8988T (cell line): Measurements from ENCODE around the gene BICC1.
"Not testable (repeated sequence)": the region's sequence is repeated elsewhere in the genome, so short reads cannot be mapped to it uniquely, and the experiment has no call there.

ENCODE experiments used
- DNase-seq: peaks from one replicate; pipeline ENCODE4 v3.0.0; 2011

The BICC1 gene

DNA sequence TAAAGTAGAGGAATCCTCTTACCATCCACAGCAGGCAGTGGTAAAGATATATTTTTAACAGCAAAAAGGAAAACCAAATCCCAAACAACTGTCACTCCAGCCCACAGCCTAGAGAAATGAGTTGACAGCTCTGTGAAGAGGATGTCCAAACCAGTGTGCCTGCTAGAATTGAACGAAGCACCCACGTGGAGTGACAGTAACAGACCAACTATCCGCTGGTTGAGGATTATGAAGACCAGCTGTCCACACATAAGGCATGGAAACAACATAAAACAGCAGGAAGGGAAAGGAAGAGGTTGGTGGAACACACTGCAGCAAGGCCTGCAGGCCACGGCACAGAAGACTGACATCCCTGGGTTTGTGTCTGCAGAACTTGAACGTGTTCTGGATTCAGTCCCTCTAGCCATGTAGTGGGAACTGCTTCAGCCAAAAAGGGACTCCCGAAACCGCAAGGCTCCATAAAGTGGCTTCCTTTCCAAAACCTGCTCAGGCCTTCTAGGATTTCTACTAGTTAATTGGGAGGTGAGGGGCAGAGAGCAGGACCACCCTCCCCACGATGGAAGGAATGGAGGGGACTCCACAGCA, 324.4 kb downstream of the BICC1 start:
- DNase-seq, result no peak

DNA sequence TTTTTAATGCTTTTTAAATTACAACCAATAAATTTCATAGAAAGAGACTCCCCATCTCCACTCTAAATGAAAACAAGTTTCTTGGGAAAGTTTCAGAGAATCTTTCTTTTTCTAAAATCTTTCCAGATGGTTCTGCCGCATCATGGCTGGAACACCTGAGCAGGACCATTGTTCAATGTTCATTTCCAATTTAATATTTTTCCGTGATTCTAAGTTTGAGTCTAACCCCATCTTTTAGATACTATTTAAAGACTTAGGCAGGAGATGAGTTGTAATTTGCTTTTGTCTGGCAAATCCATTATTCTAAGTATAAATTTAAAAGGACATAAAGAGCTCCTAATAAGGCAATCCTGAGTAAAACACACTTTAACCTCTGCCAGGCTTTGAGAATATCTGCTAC, 325.2 kb downstream of the BICC1 start:
- no peak for DNase-seq

GRCh38 chr10:58838561-58839208, 326.0 kb downstream of the BICC1 start:
- DNase-seq, result no peak

DNA sequence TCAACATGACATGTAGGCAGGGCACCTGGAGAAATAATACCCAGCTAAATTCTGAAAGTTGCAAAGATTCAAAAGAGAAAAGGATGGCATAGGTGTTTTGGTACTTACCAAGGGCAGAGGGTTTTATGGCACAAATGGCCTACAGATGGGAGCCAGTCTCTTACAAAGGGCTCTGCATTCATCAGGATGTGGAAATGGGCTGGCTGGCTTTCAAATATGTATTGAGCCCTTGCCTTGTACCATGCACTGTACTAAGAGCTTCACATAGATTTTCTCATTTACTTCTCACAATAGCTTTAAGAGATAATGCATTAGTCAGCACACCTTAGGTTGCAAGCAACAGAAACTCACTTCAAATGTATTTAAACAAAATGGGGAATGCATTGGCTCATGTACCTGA, 327.1 kb downstream of the BICC1 start:
- no peak for DNase-seq

- no peak for DNase-seq
Observed at GRCh38 chr10:58840840-58841435, 328.3 kb downstream of the BICC1 start.

DNA sequence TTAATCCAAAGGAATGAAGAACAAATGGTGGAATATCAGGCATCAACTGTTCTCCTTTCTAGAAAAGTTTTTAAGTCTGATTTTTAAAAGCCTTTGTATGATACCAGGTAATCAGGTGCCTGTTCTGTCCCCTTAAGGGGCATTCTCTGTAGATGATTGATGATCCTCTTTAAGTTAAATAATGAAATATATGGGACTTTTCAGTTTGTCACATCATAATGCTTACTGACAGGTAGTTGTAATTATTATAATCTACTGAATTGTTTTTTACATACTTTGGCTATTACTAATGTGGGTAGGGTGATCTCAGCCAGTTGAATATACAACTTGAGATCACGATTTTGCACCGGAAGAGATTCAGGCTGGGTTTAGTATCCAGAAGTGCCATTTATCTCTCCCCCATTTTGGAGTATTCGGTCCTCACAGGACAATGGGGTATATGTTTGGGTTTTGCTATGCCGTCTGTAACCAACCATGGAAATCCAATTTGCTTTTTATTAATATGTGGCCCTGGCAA, 330.2 kb downstream of the BICC1 start:
- no peak for DNase-seq

DNA sequence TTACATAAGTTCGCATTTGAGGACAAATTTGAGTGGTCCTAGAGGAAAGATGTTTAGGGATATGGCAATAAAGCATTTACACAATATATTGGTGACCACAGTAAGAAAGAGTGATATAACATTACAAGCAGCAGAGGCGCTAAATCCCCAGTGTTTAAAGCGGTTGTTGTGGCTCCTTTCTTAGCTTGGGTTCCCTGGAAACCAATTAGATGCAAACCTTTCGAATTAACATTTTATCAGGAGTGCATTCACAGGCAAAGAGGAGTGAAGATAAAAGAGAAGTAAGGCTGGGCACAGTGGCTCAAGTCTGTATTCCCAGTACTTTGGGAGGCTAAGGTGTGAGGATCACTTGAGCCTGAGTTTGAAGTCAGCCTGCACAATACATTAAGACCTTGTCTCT, 331.1 kb downstream of the BICC1 start:
- no peak for DNase-seq

GRCh38 chr10:58844680-58845079, 332.0 kb downstream of the BICC1 start:
- no peak for DNase-seq

GRCh38 chr10:58846856-58847255, 334.2 kb downstream of the BICC1 start:
- no peak for DNase-seq

DNA sequence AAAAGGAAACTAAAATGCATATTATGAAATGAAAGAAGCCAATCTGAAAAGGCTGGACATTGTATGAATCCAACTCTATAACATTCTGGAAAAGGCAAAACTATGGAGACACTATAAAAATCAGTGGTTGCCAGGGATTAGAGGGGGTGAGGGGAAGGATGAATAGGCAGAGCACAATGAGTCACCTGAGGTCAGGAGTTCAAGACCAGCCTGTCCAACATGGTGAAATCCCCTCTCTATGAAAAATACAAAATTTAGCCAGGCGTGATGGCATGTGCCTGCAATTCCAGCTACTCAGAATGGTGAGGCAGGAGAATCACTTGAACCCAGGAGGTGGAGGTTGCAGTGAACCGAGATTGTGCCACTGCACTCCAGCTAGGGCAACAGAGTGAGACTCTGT, 338.9 kb downstream of the BICC1 start:
- DNase-seq, result no peak

DNA sequence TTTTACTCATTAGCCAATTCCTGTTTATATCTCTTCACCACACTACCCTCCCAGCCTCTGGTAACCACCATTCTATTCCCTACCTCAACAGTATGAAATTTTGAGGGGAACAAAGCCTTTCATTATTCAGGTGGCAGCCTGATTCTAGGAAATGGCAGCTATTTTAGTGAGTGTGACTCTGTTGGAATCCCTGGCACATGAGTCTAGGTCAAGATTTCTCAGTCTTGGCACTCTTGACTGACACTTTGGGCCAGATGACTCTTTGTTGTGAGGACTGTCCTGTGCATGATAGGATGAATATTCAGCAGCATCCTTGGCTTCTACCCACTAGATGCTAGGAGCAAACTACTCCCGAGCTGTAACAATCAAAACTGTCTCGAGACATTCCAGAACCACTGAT, 341.0 kb downstream of the BICC1 start:
- DNase-seq, result no peak

- no peak for DNase-seq
Observed at GRCh38 chr10:58854811-58855210, 342.1 kb downstream of the BICC1 start.

- DNase-seq, result peak; percentile 31
Observed at GRCh38 chr10:58856508-58857240, 344.0 kb downstream of the BICC1 start.

DNA sequence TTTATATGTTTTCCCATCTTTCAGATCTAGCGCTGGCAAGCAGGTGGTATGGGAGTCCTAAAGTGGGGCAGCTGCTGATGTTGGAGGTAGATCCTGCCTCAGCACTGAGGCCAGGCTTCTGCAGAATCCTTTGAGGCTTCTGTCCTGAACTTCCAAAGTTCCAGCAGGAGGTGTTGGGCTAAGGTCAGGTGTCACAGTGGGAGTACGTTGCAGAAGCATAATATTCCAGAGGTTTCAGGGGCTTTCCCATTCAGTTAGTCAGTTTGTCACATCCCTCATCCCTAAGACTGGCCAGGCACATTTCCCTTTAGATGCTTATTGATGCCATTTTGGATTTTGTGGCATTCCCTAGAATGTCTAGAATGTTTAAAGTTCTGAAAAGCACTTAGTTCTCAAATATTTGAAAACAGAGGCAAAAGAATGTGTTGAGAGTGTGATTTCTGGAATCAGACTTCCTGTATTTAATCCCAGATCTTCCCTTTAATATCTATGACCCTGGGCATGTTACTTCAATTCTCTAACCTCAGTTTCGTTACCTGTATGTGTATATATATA, 344.7 kb downstream of the BICC1 start:
- no peak for DNase-seq

DNA sequence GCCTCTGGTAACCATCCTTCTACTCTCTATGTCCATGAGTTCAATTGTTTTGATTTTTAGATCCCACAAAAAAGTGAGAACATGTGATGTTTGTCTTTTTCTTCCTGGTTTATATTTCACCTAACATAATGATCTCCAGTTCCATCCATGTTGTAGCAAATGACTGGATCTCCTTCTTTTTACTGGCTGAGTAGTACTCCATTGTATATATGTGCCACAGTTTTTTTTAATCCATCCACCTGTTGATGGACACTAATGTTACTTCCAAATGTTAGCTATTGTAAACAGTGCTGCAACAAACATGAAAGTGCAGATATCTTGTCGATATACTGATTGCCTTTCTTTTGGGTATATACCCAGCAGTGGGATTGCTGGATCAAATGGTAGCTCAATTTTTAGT, 345.5 kb downstream of the BICC1 start:
- DNase-seq, result not testable (repeated sequence)

GRCh38 chr10:58859526-58859925, 346.9 kb downstream of the BICC1 start:
- no peak for DNase-seq

DNA sequence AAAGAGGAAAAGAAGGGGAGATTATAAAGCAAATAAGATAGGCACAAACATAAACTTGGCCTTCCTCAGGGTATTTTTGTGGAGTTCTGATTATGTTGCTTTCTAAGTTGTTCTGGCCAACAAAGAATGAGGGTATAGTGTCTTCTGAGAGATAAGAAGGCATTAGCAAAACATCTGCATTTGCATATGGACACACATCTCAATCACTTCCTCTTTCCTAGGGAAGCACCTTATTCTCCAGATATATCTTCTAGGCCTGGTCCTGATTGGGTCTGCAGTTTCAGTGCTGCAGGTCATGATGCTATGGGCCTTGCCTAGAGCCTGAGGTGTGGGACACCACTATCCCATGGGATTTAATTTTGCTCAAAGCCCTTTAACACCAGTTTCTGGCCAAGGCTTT, 355.0 kb downstream of the BICC1 start:
- DNase-seq, result no peak

DNA sequence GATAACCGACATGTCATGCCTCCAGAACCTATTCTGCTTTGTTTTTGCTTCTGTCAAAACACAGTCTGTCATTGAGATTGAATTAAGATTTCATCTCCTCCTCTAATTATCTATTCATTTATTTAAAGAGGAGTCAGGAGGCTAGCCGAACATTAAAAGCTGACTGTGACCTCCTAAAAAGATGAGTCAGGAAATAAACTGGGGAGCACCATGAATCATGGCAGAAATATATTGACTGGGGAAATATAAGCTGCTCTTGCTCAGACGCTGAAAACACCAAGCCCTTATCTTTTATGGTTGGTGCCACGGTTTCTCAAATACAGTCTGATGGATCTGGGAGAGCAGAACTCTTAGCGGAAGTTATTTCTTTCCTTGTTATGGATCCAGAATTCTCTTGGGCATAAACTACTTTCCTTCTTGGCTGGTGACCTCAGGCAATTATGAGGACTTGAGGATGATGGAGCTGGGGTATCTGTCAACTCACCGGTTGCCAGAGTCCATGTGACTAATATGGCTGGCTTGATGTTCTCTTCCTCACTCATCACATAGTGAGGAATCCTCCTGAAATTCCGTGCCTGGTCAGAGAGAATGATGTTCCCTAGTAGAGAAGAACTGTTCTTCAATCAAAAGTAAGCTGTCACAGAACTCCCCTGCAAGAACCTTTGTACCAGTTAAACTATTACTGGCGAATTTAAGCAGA, 356.2 kb downstream of the BICC1 start:
- DNase-seq, result no peak

DNA sequence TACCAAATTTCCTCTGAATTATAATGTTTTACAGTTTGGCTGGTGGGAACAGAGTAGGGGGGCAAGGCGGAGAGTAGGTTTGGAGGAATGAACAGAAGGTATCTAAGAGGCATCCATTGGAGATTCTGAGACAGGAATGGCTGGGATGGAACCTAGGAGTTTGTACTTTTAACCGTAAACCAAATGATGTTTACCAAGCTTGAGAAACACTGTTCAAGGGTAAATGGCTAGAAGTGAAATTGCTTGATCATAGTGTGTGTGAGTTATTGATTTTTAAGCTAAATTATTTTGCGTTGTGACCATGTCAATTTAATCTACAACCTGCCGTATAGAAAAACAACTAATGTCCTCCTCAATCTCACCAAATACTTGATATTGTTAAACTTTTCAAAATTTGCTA, 357.4 kb downstream of the BICC1 start:
- no peak for DNase-seq

DNA sequence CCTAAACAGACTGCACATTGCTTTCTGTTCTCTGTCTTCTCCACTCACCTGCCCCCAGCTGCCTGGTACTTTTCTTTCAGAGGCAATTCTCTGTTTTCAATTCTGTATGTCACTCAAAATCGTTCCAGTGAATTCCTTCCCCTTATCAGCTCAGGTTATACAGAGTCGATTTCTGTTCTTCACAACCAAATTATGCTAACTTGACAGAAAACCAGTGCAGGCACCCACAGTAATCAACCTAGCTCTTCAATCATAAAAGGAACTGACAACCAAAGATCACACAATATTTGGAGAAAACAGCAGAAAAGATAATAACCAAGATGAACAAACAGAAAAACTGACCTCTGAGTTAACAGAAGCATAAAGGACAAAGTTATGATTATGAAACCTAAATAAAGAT, 360.5 kb downstream of the BICC1 start:
- no peak for DNase-seq
